NB4 (cell line): ENCODE measurements around the gene RIBC1.

Source experiments
- DNase-seq: peaks from one replicate; pipeline ENCODE4 v3.0.0; 2010; ENCODE audit warnings: low read depth
- H3K4me3 ChIP-seq: one replicate; pipeline ENCODE4 v1.5.1; 2011; ENCODE audit warnings: mild to moderate bottlenecking, low read depth, low read length, moderate library complexity
- CTCF ChIP-seq: IDR thresholded peaks from one replicate; pipeline ENCODE4 v1.5.1; 2012; ENCODE audit warnings: low read depth, low read length
- MAX ChIP-seq: IDR thresholded peaks from 2 replicates; pipeline ENCODE4 v1.6.1; 2011; ENCODE audit warnings: low read depth, low read length
- MYC ChIP-seq: IDR thresholded peaks from 2 replicates; pipeline ENCODE4 v1.6.1; 2011; ENCODE audit warnings: low read depth, low read length
- POLR2A ChIP-seq: IDR thresholded peaks from 2 replicates; pipeline ENCODE4 v1.6.1; 2011; ENCODE audit warnings: mild to moderate bottlenecking; ENCODE audit not compliant: insufficient read length; ENCODE audit errors: extremely low read depth

RIBC1 gene

GRCh38 chrX:53422086-53422860 is 400 bp upstream of the RIBC1 start, which contains the start of gene SMC1A:
SMC1A (minus strand) TSS chrX:53422654; CDS start chrX:53422600, 54 bp downstream.
- peak within 1 kb of the TSS; percentile 97 for H3K4me3 ChIP-seq
- peak; percentile 98 for DNase-seq
- TF ChIP-seq MYC = peak; percentile 37; the same call in 1 of the 2 replicates
- TF ChIP-seq MAX = no peak; the same call in 1 of the 2 replicates
- peak; percentile 72 for TF ChIP-seq POLR2A

- H3K4me3 ChIP-seq = no peak overlapping the region
- no peak for DNase-seq
- no peak for TF ChIP-seq MAX
- no peak for TF ChIP-seq MYC
- TF ChIP-seq CTCF = no peak
- no peak for TF ChIP-seq POLR2A
These were observed 7.1 kb downstream of the RIBC1 start for GRCh38 chrX:53429755-53430154.

- H3K4me3 ChIP-seq = no peak overlapping the region
- TF ChIP-seq POLR2A = no peak
- TF ChIP-seq CTCF = no peak
- no peak for TF ChIP-seq MYC
- TF ChIP-seq MAX = no peak
- no peak for DNase-seq
These were observed 7.6 kb downstream of the RIBC1 start for GRCh38 chrX:53430231-53430630.

- peak; percentile 95 for DNase-seq
- peak within 1 kb of the TSS; percentile 90 for H3K4me3 ChIP-seq
- TF ChIP-seq MYC (peak; percentile 43; the same call in 1 of the 2 replicates), CTCF (no peak), MAX (no peak; the same call in 1 of the 2 replicates), POLR2A (peak; percentile 61)
These were observed 11.3 kb downstream of the RIBC1 start, which contains the start of gene HSD17B10 for GRCh38 chrX:53433651-53434639. HSD17B10 (minus strand) TSS chrX:53434370; CDS start chrX:53434345, 25 bp downstream.

- DNase-seq = peak; percentile 83
- TF ChIP-seq POLR2A = no peak
- TF ChIP-seq CTCF = peak; percentile 81
- no peak overlapping the region for H3K4me3 ChIP-seq
These were observed 13.3 kb downstream of the RIBC1 start for GRCh38 chrX:53435997-53436396.

GRCh38 chrX:53437206-53437605 is 14.5 kb downstream of the RIBC1 start:
- no peak overlapping the region for H3K4me3 ChIP-seq
- DNase-seq = no peak

More at GRCh38 chrX:53437206-53437605, 14.5 kb downstream of the RIBC1 start:
- no peak for TF ChIP-seq CTCF
- no peak for TF ChIP-seq POLR2A
- TF ChIP-seq MYC = no peak
- no peak for TF ChIP-seq MAX
